OCI-LY1 (cell line): ENCODE results near the gene SNRNP200.

ENCODE experiments used
- CTCF ChIP-seq: fragments of 200-600 bp; sonication (generic), shearing (Covaris generic); IDR thresholded peaks from 2 replicates; pipeline ENCODE4 v1.5.1; 2017; ENCODE audit warnings: mild to moderate bottlenecking, antibody characterized with exemption, low read length, moderate library complexity, mixed read lengths
- EZH2 ChIP-seq: fragments of 200-600 bp; sonication (generic), shearing (Covaris generic); IDR thresholded peaks from 2 replicates; pipeline ENCODE4 v1.8.0; 2017; ENCODE audit warnings: borderline replicate concordance, mixed run types, mild to moderate bottlenecking, antibody characterized with exemption, low read length, moderate library complexity, mixed read lengths

GRCh38 chr2:96252526-96252925, 52.8 kb downstream of the SNRNP200 start:
- no peak for TF ChIP-seq CTCF
- no peak for TF ChIP-seq EZH2
